GM18519 (cell line): ENCODE measurements around the gene ECT2L.
A peak's percentile ranks its signal among the peaks of the same experiment; 100 is the strongest.

Experiments used
- ATAC-seq: cut with Tn5 transposase; IDR thresholded peaks from one replicate; pipeline ENCODE4 v1.9.1; 2021; ENCODE audit warnings: mild to moderate bottlenecking, moderate library complexity; ENCODE audit not compliant: unreplicated experiment, low FRiP score

Gene ECT2L

DNA sequence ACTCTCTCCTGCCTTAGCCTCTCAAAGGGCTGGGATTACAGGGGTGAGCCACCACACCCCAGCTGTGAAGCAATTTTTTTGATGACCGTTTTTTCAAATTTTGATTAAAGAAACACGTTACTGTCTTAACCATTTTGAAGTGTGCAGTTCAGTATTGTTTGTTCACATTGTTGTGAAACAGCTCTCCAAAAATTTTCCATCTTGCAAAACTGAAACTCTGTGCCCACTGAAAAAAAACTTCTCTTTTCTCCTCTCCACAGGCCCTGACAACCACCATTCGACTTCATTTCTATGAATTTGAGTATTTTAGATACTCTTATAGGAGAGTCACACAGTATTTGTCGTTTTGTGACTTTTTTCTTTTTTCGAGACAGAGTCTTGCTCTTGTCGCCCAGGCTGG lies 53.9 kb downstream of the ECT2L start:
- no peak for ATAC-seq

DNA sequence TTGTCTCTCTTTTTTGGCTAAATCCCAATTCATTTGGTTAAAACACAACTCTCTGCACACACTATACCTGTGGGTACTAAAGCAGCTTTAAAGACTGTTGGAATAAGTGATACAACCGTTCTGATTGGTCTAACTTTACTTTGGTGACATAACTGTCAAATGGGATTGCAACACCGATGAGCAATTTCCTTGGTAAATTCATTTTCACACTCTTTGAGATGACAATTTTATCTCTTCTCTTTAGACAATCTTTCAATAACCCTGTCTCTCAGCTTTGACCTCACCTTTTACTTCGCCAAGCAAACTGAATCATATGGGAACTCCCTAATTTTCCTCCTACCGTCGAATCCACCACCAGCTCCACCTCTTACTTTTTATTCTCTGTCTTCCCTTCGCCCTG lies 60.8 kb downstream of the ECT2L start:
- ATAC-seq: no peak

DNA sequence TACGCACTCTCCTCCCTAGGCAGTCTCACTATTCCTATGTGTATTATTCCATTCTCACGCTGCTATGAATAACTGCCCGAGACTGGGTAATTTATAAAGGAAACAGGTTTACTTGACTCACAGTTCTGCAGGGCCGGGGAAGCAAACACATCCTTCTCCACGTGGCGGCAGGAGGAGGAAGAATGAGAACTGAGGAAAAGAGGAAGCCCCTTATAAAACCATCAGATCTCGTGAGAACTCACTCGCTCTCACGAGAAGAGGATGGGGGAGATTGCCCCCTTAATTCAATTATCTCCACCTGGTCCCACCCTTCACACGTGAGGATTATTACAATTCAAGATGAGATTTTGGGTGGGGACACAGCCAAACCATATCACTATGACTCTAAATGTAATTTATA lies 61.9 kb downstream of the ECT2L start:
- no peak for ATAC-seq

DNA sequence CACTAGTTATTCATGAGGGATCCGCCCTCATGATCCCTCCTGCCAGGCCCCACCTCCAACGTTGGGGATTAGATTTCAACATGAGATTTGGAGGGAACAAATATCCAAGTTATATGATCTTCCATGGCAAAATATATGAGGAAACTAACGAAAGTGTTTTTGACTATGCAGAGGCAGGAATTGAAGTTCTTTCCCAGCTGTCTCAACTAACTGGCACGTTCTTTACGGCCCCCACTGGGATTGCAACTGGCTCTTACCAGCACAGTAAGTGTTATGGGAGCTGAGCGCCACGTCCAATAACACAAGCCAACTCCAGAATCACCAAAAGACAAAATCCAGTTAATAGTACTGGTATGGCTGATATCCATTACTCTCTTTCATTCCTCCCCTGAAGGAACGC lies 66.6 kb downstream of the ECT2L start:
- no peak for ATAC-seq

DNA sequence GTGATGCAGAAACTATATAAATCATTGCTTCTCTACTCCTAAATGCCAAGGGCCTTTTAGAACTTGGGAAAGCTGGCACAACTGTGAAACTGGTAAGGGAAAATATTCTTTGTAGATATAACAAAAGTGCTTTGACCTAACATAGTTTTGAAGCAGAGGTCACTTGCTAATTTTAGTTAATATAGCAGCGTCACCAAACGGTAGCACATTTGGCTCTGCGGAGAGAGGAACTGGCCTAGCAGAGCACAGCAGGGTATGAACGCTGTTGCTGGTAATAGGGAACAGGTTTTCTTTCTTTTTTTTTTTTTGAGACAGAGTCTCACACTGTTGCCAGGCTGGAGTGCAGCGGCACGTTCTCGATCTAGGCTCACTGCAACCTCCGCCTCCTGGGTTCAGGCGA lies 67.4 kb downstream of the ECT2L start:
- no peak for ATAC-seq

DNA sequence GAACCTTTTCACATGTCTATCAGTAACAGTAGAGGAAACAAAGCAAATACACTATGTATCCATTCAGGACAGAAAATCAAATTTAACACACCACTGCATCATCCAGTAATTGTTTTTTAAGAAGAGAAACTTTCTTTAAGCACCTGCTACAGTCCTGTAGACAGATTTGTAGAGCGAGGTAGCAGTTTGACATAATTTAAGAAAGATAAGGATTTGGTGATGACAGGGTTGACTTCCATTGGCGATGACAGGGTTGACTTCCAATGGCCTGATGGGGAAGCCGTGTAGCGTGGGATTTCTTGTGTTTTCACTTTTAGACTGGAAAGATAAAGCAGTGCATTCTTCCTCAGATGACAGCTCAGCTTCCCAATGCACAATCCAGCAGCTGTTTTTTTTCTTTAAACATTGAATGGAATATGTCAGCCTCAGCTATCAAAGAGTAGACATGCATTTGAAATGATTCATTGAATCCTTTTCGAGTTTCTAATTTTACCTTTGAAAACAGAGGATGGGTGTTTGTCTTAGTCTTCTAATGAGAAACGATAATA lies 68.5 kb downstream of the ECT2L start:
- no peak for ATAC-seq

DNA sequence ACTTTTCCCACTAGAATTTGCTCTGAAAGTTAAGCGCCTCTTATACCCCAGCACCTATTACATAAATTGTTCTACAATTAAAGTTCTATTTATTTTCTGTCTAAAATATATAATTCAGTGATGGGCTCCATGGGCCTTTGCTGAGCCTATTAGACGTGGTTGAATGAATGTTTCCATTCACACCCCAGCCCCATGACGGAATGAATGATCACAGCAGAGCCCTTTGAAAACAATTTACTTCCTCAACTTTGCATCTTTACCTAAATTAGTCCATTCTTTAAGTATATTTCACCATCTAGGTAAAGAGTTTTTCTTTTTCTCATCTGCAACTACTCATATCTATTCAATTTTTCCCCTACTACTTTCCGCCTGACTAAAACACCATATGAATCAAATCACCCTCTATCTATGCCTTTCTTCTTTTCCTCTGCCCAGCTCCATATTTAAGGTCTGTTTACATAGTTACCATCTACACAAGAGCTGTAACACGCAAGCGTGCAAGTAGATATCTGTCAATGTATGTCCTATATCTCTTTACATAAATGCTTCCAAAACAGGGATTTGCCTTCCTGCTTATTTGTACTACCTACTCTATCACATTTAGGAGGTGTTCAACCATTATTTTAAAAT lies 69.7 kb downstream of the ECT2L start:
- ATAC-seq: no peak

DNA sequence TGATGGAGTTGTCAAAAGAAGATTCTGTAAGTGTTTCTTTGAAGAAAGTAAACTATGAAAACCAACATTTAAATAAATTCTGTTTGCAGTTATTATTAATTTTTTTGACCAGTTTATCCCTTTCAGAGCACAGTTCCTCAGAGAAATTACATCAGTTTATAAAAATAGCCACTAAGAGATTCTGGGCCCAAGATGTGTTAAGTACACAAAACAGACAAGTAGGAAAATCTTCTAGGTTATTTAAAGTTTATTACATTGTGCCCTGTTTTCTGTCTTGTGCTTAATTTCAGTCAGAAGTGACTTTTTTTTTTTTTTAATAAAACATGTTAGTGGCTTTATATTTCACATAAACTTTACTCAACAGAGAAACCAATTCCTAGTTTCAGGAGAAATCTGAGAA lies 72.3 kb downstream of the ECT2L start:
- no peak for ATAC-seq

DNA sequence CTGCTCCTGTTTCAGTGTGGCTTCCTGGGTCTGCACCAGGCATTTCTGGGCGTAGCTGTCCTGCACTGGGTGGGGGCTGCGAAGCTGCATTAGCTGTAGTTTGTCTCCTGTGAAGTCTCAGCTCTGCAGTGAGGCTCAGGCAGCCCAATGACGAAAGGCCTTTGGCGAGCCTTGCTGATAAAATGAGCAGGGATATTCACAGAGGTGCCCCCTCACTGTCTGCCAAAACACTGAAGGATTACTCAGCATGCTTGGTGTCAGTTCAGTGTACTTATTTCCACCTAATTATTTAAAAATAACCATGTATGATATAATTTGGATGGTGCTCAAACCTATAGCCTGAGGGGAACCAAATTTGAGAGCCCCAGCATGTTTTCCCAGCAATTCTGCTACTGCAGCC lies 73.5 kb downstream of the ECT2L start:
- ATAC-seq: no peak

DNA sequence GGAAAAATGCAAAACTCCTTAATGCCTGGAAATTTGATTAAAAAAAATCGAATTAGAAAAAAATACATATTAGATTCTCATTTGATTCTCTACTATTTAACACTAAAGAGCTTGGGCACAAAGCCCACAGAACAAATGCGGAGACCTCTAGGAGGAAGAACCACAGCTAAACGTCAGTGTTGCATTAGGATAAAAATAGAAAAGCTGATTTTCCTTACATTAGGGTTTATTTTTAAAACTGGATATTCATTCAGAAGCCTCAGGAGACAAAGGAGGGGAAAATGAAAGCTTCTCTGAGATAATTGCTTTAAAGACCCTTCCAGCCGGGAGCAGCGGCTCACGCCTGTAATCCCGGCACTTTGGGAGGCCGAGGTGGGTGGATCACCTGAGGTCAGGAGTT lies 77.3 kb downstream of the ECT2L start:
- ATAC-seq: no peak

DNA sequence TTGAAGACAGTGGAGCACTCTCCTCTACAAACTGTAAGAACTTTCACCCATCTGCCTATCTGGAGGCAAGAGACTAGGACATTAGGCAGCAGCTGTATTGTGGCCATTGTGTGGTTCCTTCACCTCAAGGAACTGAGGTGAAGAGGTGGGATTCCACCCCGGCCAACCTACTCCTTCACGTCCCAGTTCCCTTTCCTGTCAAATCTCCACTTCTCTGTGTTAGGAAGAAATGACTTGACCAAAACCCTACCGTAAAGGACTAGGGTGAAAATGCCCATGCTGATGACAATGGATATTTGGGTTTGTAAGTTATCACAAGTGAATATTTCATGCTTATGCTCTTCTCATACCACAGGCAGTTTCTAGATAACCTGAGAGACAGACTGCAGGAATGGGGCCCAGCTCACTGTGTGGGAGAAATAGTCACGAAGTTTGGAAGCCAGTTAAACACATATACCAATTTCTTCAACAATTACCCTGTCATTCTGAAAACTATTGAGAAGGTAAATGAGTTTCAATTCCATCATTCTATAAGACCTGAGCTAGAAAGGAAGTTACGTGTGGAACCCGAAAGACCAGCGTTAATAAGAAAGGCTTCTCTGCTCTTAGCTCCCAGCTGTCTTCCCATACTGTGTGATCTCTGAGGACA lies 86.6 kb downstream of the ECT2L start:
- peak; percentile 58 for ATAC-seq

DNA sequence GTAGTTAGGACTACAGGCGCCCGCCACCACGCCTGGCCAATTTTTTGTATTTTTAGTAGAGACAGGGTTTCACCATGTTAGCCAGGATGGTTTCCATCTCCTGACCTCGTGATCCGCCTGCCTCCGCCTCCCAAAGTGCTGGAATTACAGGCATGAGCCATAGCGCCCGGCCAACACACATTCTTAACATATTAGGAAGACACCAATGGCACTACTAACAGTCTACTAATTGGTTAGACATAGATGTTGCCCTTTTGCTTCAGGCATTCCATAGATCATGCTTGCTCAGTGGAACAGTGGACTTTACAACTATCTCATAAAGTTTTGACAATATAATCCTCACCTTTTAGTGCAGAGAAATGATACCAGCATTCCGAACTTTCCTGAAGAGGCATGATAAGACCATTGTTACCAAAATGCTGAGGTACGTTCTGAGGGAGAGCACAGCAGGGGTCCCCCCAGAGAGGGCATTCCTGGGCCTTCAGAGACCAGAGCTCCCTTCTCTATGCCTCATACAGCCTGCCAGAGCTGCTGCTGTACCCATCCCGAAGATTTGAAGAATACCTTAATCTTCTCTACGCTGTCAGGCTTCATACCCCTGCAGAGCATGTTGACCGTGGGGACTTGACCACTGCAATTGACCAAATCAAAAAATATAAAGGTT lies 89.4 kb downstream of the ECT2L start:
- ATAC-seq: no peak

DNA sequence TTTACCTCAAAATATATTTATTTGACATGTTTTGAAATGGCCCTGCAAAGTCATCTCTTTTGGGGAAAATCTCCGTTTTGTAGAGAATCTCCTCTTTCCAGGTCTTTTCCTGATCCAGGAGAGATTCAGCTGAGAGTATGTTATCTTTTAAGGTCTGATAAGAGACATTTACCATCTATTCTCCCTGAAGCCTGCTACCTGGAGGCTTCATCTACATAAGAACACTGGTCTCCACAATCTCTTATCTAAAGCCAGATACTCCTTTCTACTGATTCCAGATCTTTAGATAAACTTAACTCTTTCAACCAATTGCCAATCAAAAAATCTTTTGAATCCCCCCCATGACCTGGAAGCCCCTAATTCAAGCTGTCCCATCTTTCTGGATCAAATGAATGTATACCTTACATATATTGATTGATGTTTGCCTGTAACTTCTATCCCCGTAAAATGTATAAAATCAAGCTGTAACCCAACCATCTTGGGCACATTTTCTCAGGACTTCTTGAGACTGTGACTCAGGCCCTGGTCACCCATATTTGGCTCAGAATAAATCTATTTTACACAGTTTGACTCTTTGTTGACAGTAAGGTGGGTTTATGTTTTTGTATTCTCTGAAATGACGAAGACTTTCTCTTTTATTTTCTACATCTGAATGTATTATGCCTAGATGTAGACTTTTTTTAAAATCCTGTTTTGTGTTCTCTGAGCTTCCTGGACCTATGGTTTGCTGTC lies 95.5 kb downstream of the ECT2L start:
- ATAC-seq: no peak

DNA sequence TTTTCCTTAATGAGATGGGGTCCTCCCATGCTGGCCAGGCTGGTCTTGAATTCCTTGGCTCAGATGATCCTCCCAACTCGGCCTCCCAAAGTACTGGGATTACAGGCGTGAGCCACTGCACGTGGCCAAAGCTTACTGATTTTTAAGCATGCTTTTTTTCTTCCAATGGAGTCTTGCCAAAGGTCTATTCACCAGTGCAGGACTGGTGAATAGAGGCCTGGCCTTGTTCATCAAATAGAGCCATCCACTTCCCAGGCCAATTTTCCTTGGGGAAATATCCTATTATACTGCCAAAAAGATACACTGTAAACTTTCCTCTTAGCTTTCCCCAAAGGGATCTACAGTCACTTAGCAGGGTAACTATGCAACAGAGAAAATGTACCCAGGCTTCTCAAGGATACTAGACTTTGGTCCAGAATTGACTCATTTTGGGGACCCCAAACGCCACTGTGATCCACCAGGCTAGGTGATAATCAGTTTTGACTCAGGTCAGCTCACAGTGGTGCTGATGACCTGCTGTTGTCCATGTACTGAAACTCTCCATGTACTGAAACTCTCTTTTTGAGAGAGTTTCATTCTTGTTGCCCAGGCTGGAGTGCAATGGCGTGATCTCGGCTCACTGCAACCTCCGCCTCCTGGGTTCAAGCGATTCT lies 100.3 kb downstream of the ECT2L start:
- no peak for ATAC-seq

DNA sequence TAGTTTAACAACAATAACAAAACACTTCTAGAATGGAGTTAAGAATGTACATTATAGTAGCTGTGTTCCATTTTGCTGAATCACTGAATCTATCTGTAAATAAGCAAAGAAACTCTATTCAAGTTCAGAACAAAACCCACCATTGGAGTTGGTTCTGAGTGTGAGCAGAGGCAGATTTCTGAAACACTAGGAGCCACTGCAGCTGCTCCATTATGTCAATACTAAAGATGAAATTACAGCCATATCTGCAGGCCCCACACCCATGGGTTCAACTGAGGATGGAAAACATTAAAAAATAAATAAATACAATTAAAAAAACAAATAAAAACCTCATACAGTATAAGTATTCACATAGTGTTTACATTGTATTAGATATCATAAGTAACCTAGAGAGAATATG lies 101.1 kb downstream of the ECT2L start:
- ATAC-seq: no peak

DNA sequence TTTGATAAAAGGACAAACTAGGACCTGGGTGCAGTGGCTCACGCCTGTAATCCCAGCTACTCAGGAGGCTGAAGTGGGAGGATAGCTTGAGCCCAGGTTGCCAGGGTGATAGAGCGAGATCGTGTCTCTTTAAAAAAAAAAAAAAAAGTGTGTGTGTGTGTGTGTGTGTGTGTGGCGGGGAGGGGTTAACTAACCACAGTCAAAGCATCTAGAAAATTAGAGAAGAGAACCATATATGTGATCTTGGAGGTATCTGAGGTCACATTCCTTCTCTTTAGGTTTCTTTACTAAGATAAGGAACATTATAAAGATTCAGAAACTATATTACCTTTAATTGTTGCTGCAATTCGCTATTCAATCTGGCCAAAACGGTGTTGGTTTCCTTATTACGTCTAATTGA lies 111.3 kb downstream of the ECT2L start:
- ATAC-seq: no peak

DNA sequence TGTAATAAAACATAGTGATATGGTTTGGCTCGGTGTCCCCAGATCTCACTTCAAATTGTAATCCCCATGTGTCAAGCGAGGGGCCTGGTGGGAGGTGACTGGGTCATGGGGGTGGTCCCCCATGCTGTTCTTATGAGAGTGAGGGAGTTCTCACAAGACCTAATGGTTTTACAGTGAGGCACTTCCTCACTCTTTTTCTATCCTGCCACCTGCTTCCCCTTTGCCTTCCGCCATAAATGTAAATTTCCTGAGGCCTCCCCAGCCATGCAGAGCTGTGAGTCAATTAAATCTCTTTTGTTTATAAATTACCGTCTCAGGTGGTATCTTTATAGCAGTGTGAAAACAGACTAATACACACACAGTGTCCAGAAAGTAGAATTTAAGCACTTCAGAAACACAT lies 113.6 kb downstream of the ECT2L start:
- no peak for ATAC-seq

DNA sequence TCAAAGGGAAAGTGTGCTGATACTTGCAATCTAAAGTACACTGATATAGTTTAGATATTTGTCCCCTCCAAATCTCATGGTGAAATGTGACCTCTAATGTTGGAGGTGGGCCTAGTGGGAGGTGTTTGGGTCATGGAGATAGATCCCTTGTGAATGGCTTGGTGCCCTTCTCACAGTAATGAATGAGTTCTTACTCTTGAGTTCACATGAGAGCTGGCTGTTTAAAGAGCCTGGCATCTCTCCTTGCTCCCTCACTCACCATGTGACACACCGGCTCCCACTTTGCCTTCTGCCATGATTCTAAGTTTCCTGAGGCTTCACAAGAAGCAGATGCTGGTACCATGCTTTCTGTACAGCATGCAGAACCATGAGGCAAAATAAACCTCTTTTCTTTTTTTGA lies 114.1 kb downstream of the ECT2L start:
- ATAC-seq: no peak

DNA sequence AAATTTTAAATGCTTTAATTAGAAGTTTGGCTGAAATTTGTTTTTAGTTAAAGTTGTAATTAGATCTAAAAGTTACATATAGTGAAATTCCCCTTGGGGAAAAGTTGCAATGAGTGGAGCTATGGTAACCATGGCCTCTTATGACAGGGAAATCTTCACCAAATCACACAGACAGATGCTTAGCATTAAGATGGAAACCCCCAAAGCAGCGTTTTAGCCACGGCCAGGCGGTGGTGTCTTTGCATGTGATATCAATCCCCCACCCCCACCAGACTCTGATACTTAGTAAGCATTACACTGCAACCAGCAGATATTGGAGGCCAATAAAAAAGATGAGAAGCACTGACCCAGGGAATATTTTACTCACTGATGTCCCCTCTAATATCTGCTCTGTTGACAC lies 116.4 kb downstream of the ECT2L start:
- no peak for ATAC-seq

DNA sequence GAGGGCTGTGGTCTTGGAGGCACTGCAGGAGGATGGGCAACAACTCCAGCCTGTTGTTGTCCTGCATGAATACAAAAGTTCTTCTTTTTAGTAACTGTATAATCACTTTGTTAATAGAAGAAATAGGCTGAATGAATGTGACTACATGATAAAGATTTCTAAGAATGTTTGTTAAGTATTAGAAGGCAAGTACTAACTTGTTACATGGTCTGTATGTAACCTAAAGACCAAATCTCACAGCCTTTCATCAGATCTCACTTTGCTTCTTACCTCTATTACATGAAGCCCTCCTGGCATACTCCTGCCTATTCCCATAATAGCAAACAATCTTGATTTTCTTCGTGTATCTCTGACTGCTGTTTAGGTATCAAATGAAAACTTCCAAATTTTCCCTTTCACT lies 118.8 kb downstream of the ECT2L start:
- ATAC-seq: no peak

DNA sequence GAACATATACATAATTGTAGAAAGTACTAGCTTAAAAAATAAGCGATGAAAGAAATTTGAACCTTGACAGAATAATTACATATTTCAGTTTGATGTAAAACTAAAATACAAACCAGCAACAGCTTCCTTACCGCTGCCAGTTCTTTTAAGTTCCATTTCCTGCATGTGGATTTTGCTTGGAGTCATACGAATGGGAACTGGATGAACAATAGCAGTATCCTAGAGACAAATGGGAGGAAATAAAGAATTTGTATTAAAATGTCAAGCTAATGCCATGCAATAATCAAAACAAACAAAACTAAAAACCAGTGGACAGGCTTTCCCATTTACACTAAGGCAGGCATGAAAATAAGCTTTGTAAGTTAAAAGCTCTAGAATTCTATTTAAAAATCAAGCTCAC lies 125.0 kb downstream of the ECT2L start:
- ATAC-seq: no peak
